Measurements from ENCODE around the gene COG7. TPM values are rescaled to one million over a fixed set of nuclear protein-coding genes. Genes with fewer than 3 reads are reported as not detected.

Gene COG7
- total RNA-seq, 1 experiment from 2014 or later, result 22.6 TPM

- CTCF ChIA-PET, result interaction anchor here (2.8 to 3.4 kb wide), 2 partner anchors 8 to 28 kb away, joined by 18 to 29 read pairs; no protein-coding TSS in a partner anchor
- no peak for TF ChIP-seq HMGXB4 (CRISPR knock-in tag; IDR thresholded peaks at IDR 0.05)
- TF ChIP-seq GABPB1 (CRISPR knock-in tag; IDR thresholded peaks at IDR 0.05), result no peak
- TF ChIP-seq TP53 (CRISPR knock-in tag; IDR thresholded peaks at IDR 0.05), result no peak
- no peak for TF ChIP-seq CTCF (IDR thresholded peaks at IDR 0.05)
- TF ChIP-seq ZNF138 (CRISPR knock-in tag; conservative IDR thresholded peaks at IDR 0.05), result no peak
- no peak for TF ChIP-seq FOXK1 (CRISPR knock-in tag; IDR thresholded peaks at IDR 0.05)
- TF ChIP-seq ZNF396 (CRISPR knock-in tag; IDR thresholded peaks at IDR 0.05; ENCODE audit: borderline replicate concordance), result no peak
- TF ChIP-seq JUN (CRISPR knock-in tag; IDR thresholded peaks at IDR 0.05), result no peak
- TF ChIP-seq ATF1 (CRISPR knock-in tag; IDR thresholded peaks at IDR 0.05), result no peak
- TF ChIP-seq ZNF219 (CRISPR knock-in tag; IDR thresholded peaks at IDR 0.05; ENCODE audit: borderline replicate concordance), result no peak
- no peak for TF ChIP-seq ZNF532 (CRISPR knock-in tag; IDR thresholded peaks at IDR 0.05; ENCODE audit: borderline replicate concordance)
- TF ChIP-seq ZBTB21 (CRISPR knock-in tag; IDR thresholded peaks at IDR 0.05; ENCODE audit: borderline replicate concordance), result no peak
- TF ChIP-seq ARID4B (CRISPR knock-in tag; IDR thresholded peaks at IDR 0.05; ENCODE audit: borderline replicate concordance), result no peak
- TF ChIP-seq ETV6 (CRISPR knock-in tag; IDR thresholded peaks at IDR 0.05), result no peak
- no peak for TF ChIP-seq ZNF512 (CRISPR knock-in tag; IDR thresholded peaks at IDR 0.05; ENCODE audit: borderline replicate concordance)
- TF ChIP-seq ZNF423 (CRISPR knock-in tag; IDR thresholded peaks at IDR 0.05), result no peak
- no peak for TF ChIP-seq NFE2L1 (CRISPR knock-in tag; IDR thresholded peaks at IDR 0.05)
- no peak for TF ChIP-seq GRHL2 (CRISPR knock-in tag; IDR thresholded peaks at IDR 0.05; ENCODE audit: insufficient replicate concordance, severe bottlenecking)
- H3K27ac Mint-ChIP-seq, result peak overlapping the region; percentile 58; the same call in 1 of the 2 replicates
- ATAC-seq (no peak), DNase-seq (ENCODE audit: low spot score) (no peak)
- POLR2A ChIA-PET, result no interaction called here
- H3K27me3 Mint-ChIP-seq (ENCODE audit: low read depth), result no peaks in the 10 kb centered on the region
- peaks cover 19% of the 10 kb centered on the region for H3K4me1 Mint-ChIP-seq
- no peak overlapping the region for H3K4me3 Mint-ChIP-seq
- no peaks in the 10 kb centered on the region for H3K9me3 Mint-ChIP-seq
- peaks cover 32% of the 10 kb centered on the region for H3K36me3 Mint-ChIP-seq
Observed at GRCh38 chr16:23407436-23408127, 45.4 kb downstream of the COG7 start.
